K562 (cell line): ENCODE results near the gene POLRMT. TPM values are rescaled to one million over a fixed set of nuclear protein-coding genes. Genes with fewer than 3 reads are reported as not detected.
A peak's percentile ranks its signal among the peaks of the same experiment; 100 is the strongest.

Experiments used
- CBX2 ChIP-seq: fragments of 200-600 bp; sonication (generic); IDR thresholded peaks from one replicate; pipeline ENCODE4 v1.6.1; 2012; ENCODE audit warnings: mild to moderate bottlenecking, low read length, inconsistent platforms; ENCODE audit not compliant: insufficient read depth, poor library complexity, severe bottlenecking
- ERF ChIP-seq: fragments of 450-650 bp; formaldehyde crosslinking; IDR thresholded peaks from 2 replicates; pipeline ENCODE4 v1.4.0; 2020; ENCODE audit warnings: mild to moderate bottlenecking, mixed read lengths
- ESRRA ChIP-seq: fragments of 450-650 bp; IDR thresholded peaks from 2 replicates; pipeline ENCODE4 v1.6.1; 2014; ENCODE audit warnings: low read depth, mild to moderate bottlenecking, moderate library complexity, borderline replicate concordance
- FOS ChIP-seq: IDR thresholded peaks from 3 replicates; pipeline ENCODE4 v1.6.1; 2011; ENCODE audit not compliant: insufficient read length; ENCODE audit errors: extremely low read depth
- FOXM1 ChIP-seq, 2 experiments: fragments of 450-650 bp in 1 of 2; sonication (generic) in 1 of 2; formaldehyde crosslinking in 1 of 2; IDR thresholded peaks; 2 replicates each; pipeline versions ENCODE4 v1.6.1 to v1.9.0; 2017 to 2022; ENCODE audit warnings: low read depth in 2 of 2, mild to moderate bottlenecking in 2 of 2, missing genetic modification reagents in 1 of 2, moderate library complexity in 1 of 2
- HDAC1 ChIP-seq, 2 experiments: fragments of 450-650 bp; IDR thresholded peaks; 2 replicates each; pipeline ENCODE4 v1.6.1; 2016 to 2017; ENCODE audit warnings: inconsistent platforms in 1 of 2, mild to moderate bottlenecking in 1 of 2, moderate library complexity in 1 of 2
- HMG20A ChIP-seq: fragments of 450-650 bp; formaldehyde crosslinking; conservative IDR thresholded peaks from 2 replicates; pipeline ENCODE4 v1.4.0; 2020; ENCODE audit warnings: mild to moderate bottlenecking, mixed read lengths
- KLF1 ChIP-seq: fragments of 450-650 bp; IDR thresholded peaks from 2 replicates; pipeline ENCODE4 v1.6.1; 2016; ENCODE audit warnings: missing genetic modification characterization, missing compliant biosample characterization
- PHF21A ChIP-seq: fragments of 450-650 bp; IDR thresholded peaks from 2 replicates; pipeline ENCODE4 v1.6.1; 2017; ENCODE audit warnings: low read depth, borderline replicate concordance
- PRMT5 ChIP-seq: sonication (generic); formaldehyde crosslinking; IDR thresholded peaks from 2 replicates; pipeline ENCODE4 v1.5.0; 2020; ENCODE audit warnings: missing genetic modification reagents
- RBM25 ChIP-seq: fragments of 200-400 bp; formaldehyde crosslinking; IDR thresholded peaks from 2 replicates; pipeline ENCODE4 v1.6.1; 2018; ENCODE audit warnings: low read length, low read depth, moderate library complexity; ENCODE audit not compliant: severe bottlenecking
- RNF2 ChIP-seq: sonication (generic); IDR thresholded peaks from 2 replicates; pipeline ENCODE4 v1.6.1; 2016
- SP2 ChIP-seq: IDR thresholded peaks from 2 replicates; pipeline ENCODE4 v1.6.1; 2011; ENCODE audit warnings: mild to moderate bottlenecking, low read depth, low read length, moderate library complexity; ENCODE audit not compliant: poor library complexity, severe bottlenecking; ENCODE audit errors: extremely low read depth
- TAL1 ChIP-seq: fragments of 450-650 bp; IDR thresholded peaks from 2 replicates; pipeline ENCODE4 v1.6.1; 2016; ENCODE audit warnings: mild to moderate bottlenecking
- ZFP30 ChIP-seq: fragments of 250-450 bp; sonication (Bioruptor Pico); IDR thresholded peaks from 2 replicates; pipeline ENCODE4 v1.8.0; 2022; ENCODE audit warnings: moderate library complexity, mild to moderate bottlenecking, inconsistent platforms, borderline replicate concordance
- ZNF79 ChIP-seq: fragments of 250-450 bp; sonication (Bioruptor Pico); IDR thresholded peaks from 2 replicates; pipeline ENCODE4 v1.4.0; 2020; ENCODE audit warnings: low read depth, mild to moderate bottlenecking, moderate library complexity
- polyA plus RNA-seq, 8 experiments: library from polyadenylated mRNA; depleted of rRNA in 4 of 8; stranded (reverse) in 5 of 8; unstranded in 3 of 8; fragments of >200 nt; fragmentation: Nextera tagmentation in 2 of 8; fragmentation: Illumina TruSeq in 1 of 8; extraction: Ambion mirVana in 2 of 8; extraction: Trizol in 1 of 8; gene quantifications; 2 replicates each; pipeline versions ENCODE4 v1.2.1 to v1.2.3, GENCODE V29; 2011 to 2014; ENCODE audit warnings: inconsistent platforms in 1 of 8, missing spikeins in 1 of 8
- total RNA-seq, 7 experiments: library from RNA; depleted of rRNA in 6 of 7; stranded (reverse); fragments of >200 nt in 6 of 7; fragmentation: Illumina TruSeq in 2 of 7; extraction: Trizol in 2 of 7; gene quantifications; 2 replicates each; pipeline versions ENCODE4 v1.2.1 to v1.2.3, GENCODE V29; 2011 to 2021; ENCODE audit warnings: low replicate concordance in 1 of 7
- TF ChIP-seq, protein P1 (sequence below): fragments of 450-650 bp; IDR thresholded peaks from 2 replicates; pipeline ENCODE4 v1.7.1; 2018; ENCODE audit warnings: mild to moderate bottlenecking, low read depth; ENCODE audit not compliant: partially characterized antibody
- TF ChIP-seq, protein P2 (sequence below), 2 experiments: fragments of 250-450 bp in 1 of 2; fragments of 450-650 bp in 1 of 2; sonication (Bioruptor Pico) in 1 of 2; IDR thresholded peaks; 2 replicates each; pipeline versions ENCODE4 v1.6.1 to v1.8.0; 2016 to 2021; ENCODE audit warnings: mild to moderate bottlenecking in 2 of 2, moderate library complexity in 2 of 2, missing compliant biosample characterization in 1 of 2, missing genetic modification characterization in 1 of 2
- TF ChIP-seq, protein P3 (sequence below): sonication (generic); formaldehyde crosslinking; IDR thresholded peaks from 2 replicates; pipeline ENCODE4 v1.8.0; 2022; ENCODE audit warnings: mild to moderate bottlenecking, missing genetic modification reagents
- TF ChIP-seq, protein P4 (sequence below): fragments of 250-450 bp; sonication (Bioruptor Pico); IDR thresholded peaks from 2 replicates; pipeline ENCODE4 v1.5.0; 2021; ENCODE audit warnings: mild to moderate bottlenecking, borderline replicate concordance

Gene POLRMT
- total and polyA plus RNA-seq, 9 of the 15 experiments (the other 6 are each of a cell fraction or from before 2014, with no cell fraction given), result 30.3 to 144 (median 68.0) TPM

DNA sequence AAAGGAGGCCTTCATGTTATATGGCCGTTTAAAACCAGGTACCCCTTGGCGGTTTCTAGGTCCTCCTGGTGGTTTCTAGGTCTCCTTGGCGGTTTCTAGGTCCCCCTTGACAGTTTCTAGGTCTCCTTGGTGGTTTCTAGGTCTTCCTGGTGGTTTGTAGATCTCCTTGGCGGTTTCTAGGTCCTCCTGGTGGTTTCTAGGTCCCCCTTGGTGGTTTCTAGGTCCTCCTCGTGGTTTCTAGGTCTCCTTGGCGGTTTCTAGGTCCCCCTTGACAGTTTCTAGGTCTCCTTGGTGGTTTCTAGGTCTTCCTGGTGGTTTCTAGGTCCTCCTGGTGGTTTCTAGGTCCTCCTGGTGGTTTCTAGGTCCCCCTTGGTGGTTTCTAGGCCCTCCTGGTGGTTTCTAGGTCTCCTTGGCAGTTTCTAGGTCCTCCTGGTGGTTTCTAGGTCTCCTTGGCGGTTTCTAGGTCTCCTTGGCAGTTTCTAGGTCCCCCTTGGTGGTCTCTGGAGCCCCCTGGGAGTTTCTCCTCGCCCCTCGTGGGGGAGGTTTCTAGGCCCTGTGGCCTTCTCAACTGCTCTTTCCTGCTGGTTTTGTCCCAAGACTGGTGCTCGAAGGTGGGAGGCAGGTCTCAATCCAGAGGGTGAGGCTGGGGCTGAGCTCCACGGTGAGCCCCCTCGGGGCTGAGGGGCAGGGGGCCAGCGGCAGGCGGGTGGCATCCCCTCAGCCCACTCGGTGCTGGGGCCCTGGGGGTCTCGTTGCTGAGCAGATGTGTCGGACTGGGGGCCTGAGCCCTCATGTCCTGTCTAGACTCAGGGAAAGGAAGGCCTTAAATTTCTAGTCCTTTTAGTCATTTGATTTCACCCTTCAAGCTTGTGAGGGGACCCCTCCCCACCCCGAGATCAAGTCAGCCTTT, 35.7 kb downstream of the POLRMT start (continued):
- TF ChIP-seq, protein P1, sequence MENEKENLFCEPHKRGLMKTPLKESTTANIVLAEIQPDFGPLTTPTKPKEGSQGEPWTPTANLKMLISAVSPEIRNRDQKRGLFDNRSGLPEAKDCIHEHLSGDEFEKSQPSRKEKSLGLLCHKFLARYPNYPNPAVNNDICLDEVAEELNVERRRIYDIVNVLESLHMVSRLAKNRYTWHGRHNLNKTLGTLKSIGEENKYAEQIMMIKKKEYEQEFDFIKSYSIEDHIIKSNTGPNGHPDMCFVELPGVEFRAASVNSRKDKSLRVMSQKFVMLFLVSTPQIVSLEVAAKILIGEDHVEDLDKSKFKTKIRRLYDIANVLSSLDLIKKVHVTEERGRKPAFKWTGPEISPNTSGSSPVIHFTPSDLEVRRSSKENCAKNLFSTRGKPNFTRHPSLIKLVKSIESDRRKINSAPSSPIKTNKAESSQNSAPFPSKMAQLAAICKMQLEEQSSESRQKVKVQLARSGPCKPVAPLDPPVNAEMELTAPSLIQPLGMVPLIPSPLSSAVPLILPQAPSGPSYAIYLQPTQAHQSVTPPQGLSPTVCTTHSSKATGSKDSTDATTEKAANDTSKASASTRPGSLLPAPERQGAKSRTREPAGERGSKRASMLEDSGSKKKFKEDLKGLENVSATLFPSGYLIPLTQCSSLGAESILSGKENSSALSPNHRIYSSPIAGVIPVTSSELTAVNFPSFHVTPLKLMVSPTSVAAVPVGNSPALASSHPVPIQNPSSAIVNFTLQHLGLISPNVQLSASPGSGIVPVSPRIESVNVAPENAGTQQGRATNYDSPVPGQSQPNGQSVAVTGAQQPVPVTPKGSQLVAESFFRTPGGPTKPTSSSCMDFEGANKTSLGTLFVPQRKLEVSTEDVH, result no peak
- TF ChIP-seq TAL1, result no peak
- TF ChIP-seq ZFP30, result no peak
- peak; percentile 57; the same call in 1 of the 2 replicates for TF ChIP-seq RNF2
- no peak for TF ChIP-seq ERF (CRISPR knock-in tag)
- peak; percentile 91 for TF ChIP-seq FOXM1 (IDR thresholded peaks at IDR 0.05; ENCODE audit: low read depth)
- TF ChIP-seq FOXM1 (CRISPR knock-in tag; IDR thresholded peaks at IDR 0.05; ENCODE audit: low read depth), result no peak
- TF ChIP-seq SP2, result no peak
- TF ChIP-seq HMG20A (CRISPR knock-in tag), result no peak
- no peak for TF ChIP-seq CBX2
- peak; percentile 100 for TF ChIP-seq PHF21A
- TF ChIP-seq, protein P2, sequence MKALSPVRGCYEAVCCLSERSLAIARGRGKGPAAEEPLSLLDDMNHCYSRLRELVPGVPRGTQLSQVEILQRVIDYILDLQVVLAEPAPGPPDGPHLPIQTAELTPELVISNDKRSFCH (CRISPR knock-in tag; IDR thresholded peaks at IDR 0.05), result no peak
- TF ChIP-seq, protein P2 (tag; IDR thresholded peaks at IDR 0.05), result no peak
- peak; percentile 100 for TF ChIP-seq RBM25
- TF ChIP-seq ESRRA, result peak; percentile 88
- TF ChIP-seq KLF1 (tag), result no peak
- TF ChIP-seq, protein P3, sequence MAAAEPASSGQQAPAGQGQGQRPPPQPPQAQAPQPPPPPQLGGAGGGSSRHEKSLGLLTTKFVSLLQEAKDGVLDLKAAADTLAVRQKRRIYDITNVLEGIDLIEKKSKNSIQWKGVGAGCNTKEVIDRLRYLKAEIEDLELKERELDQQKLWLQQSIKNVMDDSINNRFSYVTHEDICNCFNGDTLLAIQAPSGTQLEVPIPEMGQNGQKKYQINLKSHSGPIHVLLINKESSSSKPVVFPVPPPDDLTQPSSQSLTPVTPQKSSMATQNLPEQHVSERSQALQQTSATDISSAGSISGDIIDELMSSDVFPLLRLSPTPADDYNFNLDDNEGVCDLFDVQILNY (CRISPR knock-in tag), result no peak
- no peak for TF ChIP-seq PRMT5 (CRISPR knock-in tag)
- no peak for TF ChIP-seq FOS
- TF ChIP-seq ZNF79 (CRISPR knock-in tag), result no peak
- TF ChIP-seq, protein P4, sequence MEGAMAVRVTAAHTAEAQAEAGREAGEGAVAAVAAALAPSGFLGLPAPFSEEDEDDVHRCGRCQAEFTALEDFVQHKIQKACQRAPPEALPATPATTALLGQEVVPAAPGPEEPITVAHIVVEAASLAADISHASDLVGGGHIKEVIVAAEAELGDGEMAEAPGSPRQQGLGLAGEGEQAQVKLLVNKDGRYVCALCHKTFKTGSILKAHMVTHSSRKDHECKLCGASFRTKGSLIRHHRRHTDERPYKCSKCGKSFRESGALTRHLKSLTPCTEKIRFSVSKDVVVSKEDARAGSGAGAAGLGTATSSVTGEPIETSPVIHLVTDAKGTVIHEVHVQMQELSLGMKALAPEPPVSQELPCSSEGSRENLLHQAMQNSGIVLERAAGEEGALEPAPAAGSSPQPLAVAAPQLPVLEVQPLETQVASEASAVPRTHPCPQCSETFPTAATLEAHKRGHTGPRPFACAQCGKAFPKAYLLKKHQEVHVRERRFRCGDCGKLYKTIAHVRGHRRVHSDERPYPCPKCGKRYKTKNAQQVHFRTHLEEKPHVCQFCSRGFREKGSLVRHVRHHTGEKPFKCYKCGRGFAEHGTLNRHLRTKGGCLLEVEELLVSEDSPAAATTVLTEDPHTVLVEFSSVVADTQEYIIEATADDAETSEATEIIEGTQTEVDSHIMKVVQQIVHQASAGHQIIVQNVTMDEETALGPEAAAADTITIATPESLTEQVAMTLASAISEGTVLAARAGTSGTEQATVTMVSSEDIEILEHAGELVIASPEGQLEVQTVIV, result no peak
- 0 out of 4 replicates have a peak, but pooled peaks of 1 of the 2 experiments have one; percentile 32 for TF ChIP-seq HDAC1 (IDR thresholded peaks at IDR 0.05)
